Skin epidermis (tissue), 12 donors: ENCODE results near the gene DNAJC15.
A peak's percentile ranks its signal among the peaks of the same experiment; 100 is the strongest.

Source experiments
- H3K27ac ChIP-seq, 21 experiments: fragments of 200-600 bp; sonication (generic) in 11 of 21; one replicate each; pipeline ENCODE4 v1.5.0; 2020; ENCODE audit warnings: mild to moderate bottlenecking in 3 of 21, inconsistent platforms in 2 of 21, moderate library complexity in 2 of 21
- H3K4me3 ChIP-seq, 7 experiments: fragments of 200-600 bp; sonication (generic) in 2 of 7; one replicate each; pipeline ENCODE4 v1.5.0; 2020; ENCODE audit warnings: inconsistent platforms in 2 of 7, mild to moderate bottlenecking in 2 of 7, moderate library complexity in 1 of 7

The DNAJC15 gene

GRCh38 chr13:43077046-43077445 is 53.7 kb downstream of the DNAJC15 start:
- no peak overlapping the region for H3K4me3 ChIP-seq
- H3K27ac ChIP-seq = peak overlapping the region in 3 of 21 experiments; percentile 16 to 38 (median 32)

- Histone ChIP-seq H3K4me3 (no peak overlapping the region), H3K27ac (peak overlapping the region in 4 of 21 experiments; percentile 15 to 38 (median 24))
These were observed 54.1 kb downstream of the DNAJC15 start for GRCh38 chr13:43077461-43077860.

- no peak overlapping the region for H3K4me3 ChIP-seq
- H3K27ac ChIP-seq = peak overlapping the region in 2 of 21 experiments; percentile 16 to 38
These were observed 54.5 kb downstream of the DNAJC15 start for GRCh38 chr13:43077906-43078305.

GRCh38 chr13:43078399-43078798 is 55.0 kb downstream of the DNAJC15 start:
- Histone ChIP-seq H3K27ac (no peak overlapping the region), H3K4me3 (no peak overlapping the region)

GRCh38 chr13:43079392-43079931 is 56.1 kb downstream of the DNAJC15 start:
- H3K4me3 ChIP-seq = no peak overlapping the region
- no peak overlapping the region for H3K27ac ChIP-seq

GRCh38 chr13:43080199-43080598 is 56.8 kb downstream of the DNAJC15 start:
- Histone ChIP-seq H3K27ac (no peak overlapping the region), H3K4me3 (no peak overlapping the region)

GRCh38 chr13:43081866-43082265 is 58.5 kb downstream of the DNAJC15 start:
- peak overlapping the region in 1 of 21 experiments; percentile 3 for H3K27ac ChIP-seq
- no peak overlapping the region for H3K4me3 ChIP-seq

- H3K4me3 ChIP-seq = no peak overlapping the region
These were observed 60.4 kb downstream of the DNAJC15 start for GRCh38 chr13:43083750-43084149.

GRCh38 chr13:43085545-43085944 is 62.2 kb downstream of the DNAJC15 start:
- Histone ChIP-seq H3K4me3 (no peak overlapping the region), H3K27ac (no peak overlapping the region)

More at GRCh38 chr13:43083750-43084149, 60.4 kb downstream of the DNAJC15 start:
- no peak overlapping the region for H3K27ac ChIP-seq

- H3K27ac ChIP-seq = no peak overlapping the region
- no peak overlapping the region for H3K4me3 ChIP-seq
These were observed 62.8 kb downstream of the DNAJC15 start for GRCh38 chr13:43086181-43086580.

GRCh38 chr13:43088093-43088511 is 64.7 kb downstream of the DNAJC15 start:
- Histone ChIP-seq H3K4me3 (peak overlapping the region in 6 of 7 experiments; percentile 12 to 32 (median 21)), H3K27ac (peak overlapping the region in 14 of 21 experiments; percentile 28 to 82 (median 46))

GRCh38 chr13:43089912-43090498 is 66.6 kb downstream of the DNAJC15 start:
- H3K4me3 ChIP-seq = no peak overlapping the region
- H3K27ac ChIP-seq = no peak overlapping the region

- H3K27ac ChIP-seq = no peak overlapping the region
- no peak overlapping the region for H3K4me3 ChIP-seq
These were observed 71.5 kb downstream of the DNAJC15 start for GRCh38 chr13:43094901-43095300.

- Histone ChIP-seq H3K4me3 (no peak overlapping the region), H3K27ac (peak overlapping the region in 1 of 21 experiments; percentile 11)
These were observed 72.7 kb downstream of the DNAJC15 start for GRCh38 chr13:43095771-43096719.

- H3K4me3 ChIP-seq = no peak overlapping the region
- H3K27ac ChIP-seq = no peak overlapping the region
These were observed 77.3 kb downstream of the DNAJC15 start for GRCh38 chr13:43100667-43101066.

- H3K27ac ChIP-seq = no peak overlapping the region
- H3K4me3 ChIP-seq = no peak overlapping the region
These were observed 78.9 kb downstream of the DNAJC15 start for GRCh38 chr13:43102304-43102703.

GRCh38 chr13:43107780-43108179 is 84.4 kb downstream of the DNAJC15 start:
- no peak overlapping the region for H3K4me3 ChIP-seq
- H3K27ac ChIP-seq = no peak overlapping the region

- Histone ChIP-seq H3K4me3 (no peak overlapping the region), H3K27ac (no peak overlapping the region)
These were observed 86.7 kb downstream of the DNAJC15 start for GRCh38 chr13:43110036-43110435.

- Histone ChIP-seq H3K27ac (no peak overlapping the region), H3K4me3 (no peak overlapping the region)
These were observed 87.3 kb downstream of the DNAJC15 start for GRCh38 chr13:43110658-43111057.

GRCh38 chr13:43111559-43112400 is 88.4 kb downstream of the DNAJC15 start:
- no peak overlapping the region for H3K27ac ChIP-seq

More at GRCh38 chr13:43111559-43112400, 88.4 kb downstream of the DNAJC15 start:
- no peak overlapping the region for H3K4me3 ChIP-seq
